PC-9 (cell line): Measurements from ENCODE around the gene SMARCE1.

ENCODE experiments used
- CTCF ChIP-seq: fragments of 200-600 bp; sonication (generic); conservative IDR thresholded peaks from 2 replicates; pipeline ENCODE4 v1.6.1; 2017; ENCODE audit warnings: mixed run types, antibody characterized with exemption, mild to moderate bottlenecking, moderate library complexity
- EZH2 ChIP-seq: fragments of 200-600 bp; sonication (generic); IDR thresholded peaks from 2 replicates; pipeline ENCODE4 v1.8.0; 2017; ENCODE audit warnings: antibody characterized with exemption, low read depth

- no peak for TF ChIP-seq CTCF
- no peak for TF ChIP-seq EZH2
Observed at GRCh38 chr17:40687106-40687505, 39.5 kb upstream of the SMARCE1 start.
